Peyer's patch (tissue), 4 donors: ENCODE results near the gene SLC66A2.

Source experiments
- POLR2A ChIP-seq, 2 donors: fragments of 450-650 bp; IDR thresholded peaks; one replicate each; pipeline ENCODE4 v1.5.1; 2017; ENCODE audit warnings: antibody characterized with exemption in 2 of 2, mild to moderate bottlenecking in 2 of 2, moderate library complexity in 2 of 2
- TF ChIP-seq, protein P1 (sequence below), 6 experiments: fragments of 450-650 bp in 4 of 6; fragments of 200-600 bp in 2 of 6; sonication (generic) in 1 of 6; IDR thresholded peaks; one replicate each; pipeline ENCODE4 v1.5.1; 2017 to 2019; ENCODE audit warnings: antibody characterized with exemption in 6 of 6, mild to moderate bottlenecking in 3 of 6, moderate library complexity in 1 of 6

DNA sequence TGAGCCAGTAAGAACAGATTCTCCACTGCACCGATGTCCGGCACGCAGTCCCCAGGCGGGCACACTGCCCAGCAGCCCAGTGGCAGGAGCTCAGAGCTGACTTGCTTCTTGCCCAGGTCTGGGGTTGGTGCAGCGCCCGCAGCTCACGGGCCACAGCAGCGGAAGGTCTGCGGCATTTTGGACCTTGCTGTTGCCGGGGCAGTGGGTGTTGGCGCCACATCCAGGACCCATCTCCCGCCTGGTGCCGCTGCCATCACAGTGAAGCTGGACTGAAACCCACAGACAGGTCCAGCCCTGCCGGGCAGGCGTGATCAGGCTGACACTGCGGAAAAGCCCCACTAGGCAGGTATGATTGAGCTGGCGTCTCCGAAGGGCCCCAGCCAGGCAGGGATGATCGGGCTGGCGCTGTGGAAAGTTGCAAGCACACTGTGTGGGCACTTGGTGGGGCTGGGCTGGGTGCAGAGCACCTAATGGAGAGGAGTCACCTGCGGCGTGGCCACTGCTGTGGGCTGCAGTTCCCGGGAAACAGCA is 75.5 kb downstream of the SLC66A2 start:
- TF ChIP-seq, protein P1, sequence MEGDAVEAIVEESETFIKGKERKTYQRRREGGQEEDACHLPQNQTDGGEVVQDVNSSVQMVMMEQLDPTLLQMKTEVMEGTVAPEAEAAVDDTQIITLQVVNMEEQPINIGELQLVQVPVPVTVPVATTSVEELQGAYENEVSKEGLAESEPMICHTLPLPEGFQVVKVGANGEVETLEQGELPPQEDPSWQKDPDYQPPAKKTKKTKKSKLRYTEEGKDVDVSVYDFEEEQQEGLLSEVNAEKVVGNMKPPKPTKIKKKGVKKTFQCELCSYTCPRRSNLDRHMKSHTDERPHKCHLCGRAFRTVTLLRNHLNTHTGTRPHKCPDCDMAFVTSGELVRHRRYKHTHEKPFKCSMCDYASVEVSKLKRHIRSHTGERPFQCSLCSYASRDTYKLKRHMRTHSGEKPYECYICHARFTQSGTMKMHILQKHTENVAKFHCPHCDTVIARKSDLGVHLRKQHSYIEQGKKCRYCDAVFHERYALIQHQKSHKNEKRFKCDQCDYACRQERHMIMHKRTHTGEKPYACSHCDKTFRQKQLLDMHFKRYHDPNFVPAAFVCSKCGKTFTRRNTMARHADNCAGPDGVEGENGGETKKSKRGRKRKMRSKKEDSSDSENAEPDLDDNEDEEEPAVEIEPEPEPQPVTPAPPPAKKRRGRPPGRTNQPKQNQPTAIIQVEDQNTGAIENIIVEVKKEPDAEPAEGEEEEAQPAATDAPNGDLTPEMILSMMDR (IDR thresholded peaks at IDR 0.05) = no peak
- no peak for TF ChIP-seq POLR2A (IDR thresholded peaks at IDR 0.05)
